Suppressor macrophage treated with lipopolysaccharide for 1 hour (primary cell): ENCODE data around the gene ADAP2.
A peak's percentile ranks its signal among the peaks of the same experiment; 100 is the strongest.
"Not testable (repeated sequence)": the region's sequence is repeated elsewhere in the genome, so short reads cannot be mapped to it uniquely, and the experiment has no call there.

Experiments used
- DNase-seq, 3 donors: peaks; one replicate each; pipeline ENCODE4 v3.0.0-alpha.2; 2020 to 2022

The ADAP2 gene

GRCh38 chr17:30975042-30975820, 53.5 kb downstream of the ADAP2 start:
- no peak for DNase-seq

DNA sequence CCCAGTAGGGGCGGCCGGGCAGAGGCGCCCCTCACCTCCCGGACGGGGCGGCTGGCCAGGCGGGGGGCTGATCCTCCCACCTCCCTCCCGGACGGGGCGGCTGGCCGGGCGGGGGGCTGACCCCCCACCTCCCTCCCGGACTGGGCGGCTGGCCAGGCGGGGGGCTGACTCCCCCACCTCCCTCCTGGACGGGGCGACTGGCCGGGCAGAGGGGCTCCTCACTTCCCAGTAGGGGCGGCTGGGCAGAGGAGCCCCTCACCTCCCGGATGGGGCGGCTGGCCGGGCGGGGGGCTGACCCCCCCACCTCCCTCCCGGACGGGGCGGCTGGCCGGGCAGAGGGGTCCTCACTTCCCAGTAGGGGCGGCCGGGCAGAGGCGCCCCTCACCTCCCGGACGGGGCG, 58.2 kb downstream of the ADAP2 start:
- DNase-seq: not testable (repeated sequence)

DNA sequence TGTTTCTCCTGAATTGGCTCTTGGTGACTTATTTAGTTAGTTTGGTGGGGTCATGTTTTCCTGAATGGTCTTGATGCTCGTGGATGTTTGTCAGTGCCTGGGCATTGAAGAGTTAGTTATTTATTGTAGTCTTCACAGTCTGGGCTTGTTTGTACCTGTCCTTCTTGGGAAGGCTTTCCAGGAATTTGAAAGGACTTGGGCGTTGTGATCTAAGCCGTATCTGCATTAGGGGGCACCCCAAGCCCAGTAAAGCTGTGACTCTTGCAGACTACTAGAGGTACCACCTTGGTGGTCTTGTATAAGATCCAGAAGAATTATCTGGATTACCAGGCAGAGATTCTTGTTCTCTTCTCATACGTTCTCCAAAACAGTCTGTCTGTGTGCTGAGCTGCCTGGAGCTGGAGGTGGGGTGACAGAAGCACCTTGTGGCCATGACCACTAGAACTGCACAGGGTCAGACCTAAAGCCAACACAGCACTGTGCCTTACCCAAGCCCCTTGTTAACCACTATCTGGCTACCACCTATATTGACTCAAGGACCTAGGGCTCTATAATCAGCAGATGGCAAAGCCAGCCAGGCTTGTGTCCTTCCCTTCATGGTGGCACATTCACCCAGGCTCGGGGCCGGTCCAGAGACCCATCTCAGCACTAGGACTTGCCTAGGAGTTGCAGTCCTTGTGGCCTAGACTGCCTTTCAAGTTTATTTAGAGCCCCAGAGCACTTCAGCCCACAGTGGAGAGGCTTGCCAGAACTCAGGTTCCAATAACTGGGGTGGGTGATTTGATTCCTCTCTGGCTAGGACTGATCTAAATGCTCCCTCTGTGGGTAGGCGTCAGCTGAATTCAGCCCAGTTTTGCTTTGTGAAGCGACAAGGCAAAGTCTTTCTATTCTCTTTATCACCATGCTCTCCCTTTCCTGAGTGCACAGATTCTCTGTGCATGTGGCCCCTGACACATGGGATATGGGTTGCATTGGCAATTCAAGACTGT, 60.1 kb downstream of the ADAP2 start:
- no peak for DNase-seq

DNA sequence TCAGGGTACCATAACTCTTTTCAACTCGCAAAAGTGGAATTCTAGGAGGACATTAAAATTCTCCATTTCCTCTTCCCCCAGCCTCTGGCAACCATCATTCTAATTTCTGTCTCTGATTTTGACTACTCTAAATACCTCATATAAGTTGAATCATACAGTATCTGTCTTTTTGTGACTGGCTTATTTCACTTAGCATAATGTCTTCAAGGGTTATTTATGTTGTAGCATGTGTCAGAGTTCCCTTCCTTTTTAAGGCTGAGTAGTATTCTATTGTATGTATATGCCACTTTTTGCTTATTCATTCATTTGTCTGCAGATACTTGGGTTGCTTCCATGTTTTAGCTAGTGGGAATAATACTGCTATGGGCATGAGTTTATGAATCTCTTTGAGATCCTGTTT, 61.1 kb downstream of the ADAP2 start:
- DNase-seq: no peak

DNA sequence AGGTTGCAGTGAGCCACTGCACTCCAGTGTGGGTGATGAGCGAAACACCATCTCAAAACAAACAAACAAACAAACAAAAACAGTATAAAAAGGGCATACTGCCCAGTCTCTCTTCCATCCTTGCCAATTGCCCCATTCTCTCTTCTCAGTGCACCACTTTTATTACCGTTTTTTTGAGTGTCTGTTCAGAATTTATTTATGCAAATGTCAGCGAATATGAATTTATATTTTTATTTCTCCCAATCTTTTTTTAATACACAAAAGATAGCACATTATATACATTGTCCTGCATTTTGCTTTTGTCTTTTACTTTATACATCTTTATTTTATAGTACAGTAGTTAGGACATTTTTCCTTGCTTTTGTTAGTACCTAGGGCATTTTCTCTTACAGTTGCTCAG, 68.7 kb downstream of the ADAP2 start:
- no peak for DNase-seq

DNA sequence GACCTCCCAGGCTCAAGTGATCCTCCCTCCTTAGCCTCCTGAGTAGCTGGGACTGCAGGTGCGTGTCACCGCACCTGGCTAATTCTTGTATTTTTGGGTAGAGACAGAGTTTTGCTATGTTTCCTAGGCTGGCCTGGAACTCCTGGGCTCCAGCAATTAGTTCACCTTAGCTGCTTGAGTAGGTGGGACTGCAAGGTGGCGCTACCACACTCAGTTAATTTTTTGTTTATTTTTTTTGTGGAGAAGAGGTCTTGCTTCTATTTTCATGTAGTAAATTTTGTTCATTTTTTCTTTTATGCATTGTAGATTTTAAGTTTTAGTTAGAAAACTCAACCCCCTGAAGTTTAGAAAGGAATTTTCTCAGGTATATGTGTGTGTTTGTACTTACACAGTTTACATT, 70.8 kb downstream of the ADAP2 start:
- DNase-seq: no peak

GRCh38 chr17:30995347-30995746, 73.6 kb downstream of the ADAP2 start:
- no peak for DNase-seq

DNA sequence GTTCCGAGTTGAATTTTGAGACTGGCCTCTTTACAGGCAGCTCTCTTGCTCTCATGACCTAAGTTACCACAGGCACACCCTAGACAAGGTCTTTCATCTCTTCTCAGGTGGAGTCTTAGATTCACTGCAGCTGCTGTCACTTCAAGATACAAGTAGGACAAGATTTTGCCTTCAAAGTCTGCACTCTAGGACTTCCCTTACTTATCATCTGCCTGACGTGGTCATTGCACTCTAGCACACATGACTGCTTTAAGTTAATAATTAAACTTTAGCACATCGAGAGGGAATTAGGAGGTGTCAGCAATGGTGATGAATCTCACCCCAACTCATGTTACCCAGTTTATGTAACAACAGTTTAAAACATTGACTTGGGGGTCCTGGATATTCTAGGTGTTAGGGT, 74.7 kb downstream of the ADAP2 start:
- DNase-seq: no peak

GRCh38 chr17:30997270-30997669, 75.5 kb downstream of the ADAP2 start:
- DNase-seq: no peak

GRCh38 chr17:30997842-30998241, 76.1 kb downstream of the ADAP2 start:
- no peak for DNase-seq

- DNase-seq: no peak
Observed at GRCh38 chr17:31002047-31002446, 80.3 kb downstream of the ADAP2 start.

DNA sequence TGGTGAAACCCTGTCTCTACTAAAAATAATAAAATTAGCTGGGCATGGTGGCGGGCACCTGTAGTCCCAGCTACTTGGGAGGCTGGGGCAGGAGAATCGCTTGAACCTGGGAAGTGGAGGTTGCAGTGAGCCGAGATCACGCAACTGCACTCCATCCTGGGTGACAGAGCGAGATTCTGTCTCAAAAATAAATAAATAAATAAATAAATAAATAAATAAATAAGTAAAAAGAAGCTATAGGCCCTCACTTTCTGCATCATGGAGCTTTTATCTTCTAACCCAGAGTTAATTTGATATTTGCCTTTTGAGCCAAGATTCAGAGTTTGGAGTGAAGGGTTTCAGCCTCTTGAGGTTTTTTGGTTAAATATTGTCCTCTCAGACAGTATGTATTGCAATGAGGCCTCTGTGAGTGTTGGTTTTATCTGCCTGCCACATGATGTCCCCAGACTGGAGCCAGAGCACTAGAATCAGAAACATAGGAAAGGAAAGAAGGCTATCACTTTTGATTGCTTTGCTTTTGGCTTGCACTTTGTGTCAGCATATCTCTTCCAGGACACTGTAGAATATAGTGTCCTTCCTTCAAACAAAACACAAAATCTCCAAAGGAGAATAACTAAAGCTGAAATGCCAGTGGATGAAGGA, 81.6 kb downstream of the ADAP2 start:
- no peak for DNase-seq

- DNase-seq: no peak
Observed at GRCh38 chr17:31004160-31004559, 82.4 kb downstream of the ADAP2 start.

DNA sequence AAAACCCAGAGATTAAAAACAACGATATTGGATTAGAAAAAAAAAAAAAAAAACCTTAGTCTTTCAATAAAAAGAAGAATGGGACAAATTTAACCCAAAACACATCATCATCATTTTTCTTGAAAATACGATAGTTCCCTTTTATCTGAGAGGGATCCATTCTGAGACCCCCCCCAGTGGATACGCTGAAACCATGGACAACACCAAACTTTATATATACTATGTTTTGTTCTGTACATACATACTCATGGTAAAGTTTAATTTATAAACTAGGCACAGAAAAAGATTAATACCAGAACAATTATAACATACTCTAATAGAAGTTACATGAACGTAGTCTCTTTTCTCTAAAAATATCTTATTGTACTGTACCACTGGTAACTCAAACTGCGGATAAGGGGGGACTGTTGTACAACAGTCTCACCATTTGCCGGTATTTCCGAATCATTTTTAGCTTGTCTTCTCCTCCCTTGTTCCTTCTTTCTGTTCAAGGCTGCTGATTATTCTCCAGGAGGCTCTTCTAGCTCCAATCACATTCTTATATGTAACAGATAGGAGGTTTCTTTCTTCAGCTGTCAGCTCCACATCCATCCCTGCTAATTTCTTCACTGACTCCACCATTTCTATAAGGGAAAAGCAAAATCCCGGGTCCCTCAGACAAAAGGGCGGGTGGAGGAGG, 86.1 kb downstream of the ADAP2 start:
- no peak for DNase-seq

- DNase-seq: peak; percentile 70 to 83 (median 76)
Observed at GRCh38 chr17:31008374-31009041, 86.8 kb downstream of the ADAP2 start.
